GM19468 (cell line): ENCODE data around the gene PREX1.

Experiments
- ATAC-seq: cut with Tn5 transposase; IDR thresholded peaks from one replicate; pipeline ENCODE4 v1.9.1; 2021; ENCODE audit warnings: mild to moderate bottlenecking, moderate library complexity, moderate number of reproducible peaks; ENCODE audit not compliant: unreplicated experiment; ENCODE audit errors: extremely low read depth

Gene PREX1

GRCh38 chr20:48620507-48621375 lies 207.1 kb downstream of the PREX1 start:
- ATAC-seq: no peak

DNA sequence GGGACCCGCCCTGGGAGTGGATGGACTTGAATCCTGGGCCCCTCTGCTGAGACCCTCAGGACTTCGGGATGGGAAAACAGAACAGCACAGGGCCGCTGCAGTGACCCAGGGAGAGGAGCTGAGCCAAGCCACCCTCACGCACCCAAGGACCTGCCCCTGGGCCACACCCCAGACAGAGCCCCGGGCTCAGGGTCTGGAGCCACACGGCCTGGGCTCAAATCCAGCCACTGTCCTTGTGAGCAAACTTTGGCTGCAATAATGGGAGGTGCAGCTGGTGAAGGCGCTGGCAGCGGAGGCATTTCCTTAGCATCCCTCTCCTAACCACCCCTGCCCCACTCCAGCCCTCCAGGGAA lies 207.7 kb downstream of the PREX1 start:
- no peak for ATAC-seq

DNA sequence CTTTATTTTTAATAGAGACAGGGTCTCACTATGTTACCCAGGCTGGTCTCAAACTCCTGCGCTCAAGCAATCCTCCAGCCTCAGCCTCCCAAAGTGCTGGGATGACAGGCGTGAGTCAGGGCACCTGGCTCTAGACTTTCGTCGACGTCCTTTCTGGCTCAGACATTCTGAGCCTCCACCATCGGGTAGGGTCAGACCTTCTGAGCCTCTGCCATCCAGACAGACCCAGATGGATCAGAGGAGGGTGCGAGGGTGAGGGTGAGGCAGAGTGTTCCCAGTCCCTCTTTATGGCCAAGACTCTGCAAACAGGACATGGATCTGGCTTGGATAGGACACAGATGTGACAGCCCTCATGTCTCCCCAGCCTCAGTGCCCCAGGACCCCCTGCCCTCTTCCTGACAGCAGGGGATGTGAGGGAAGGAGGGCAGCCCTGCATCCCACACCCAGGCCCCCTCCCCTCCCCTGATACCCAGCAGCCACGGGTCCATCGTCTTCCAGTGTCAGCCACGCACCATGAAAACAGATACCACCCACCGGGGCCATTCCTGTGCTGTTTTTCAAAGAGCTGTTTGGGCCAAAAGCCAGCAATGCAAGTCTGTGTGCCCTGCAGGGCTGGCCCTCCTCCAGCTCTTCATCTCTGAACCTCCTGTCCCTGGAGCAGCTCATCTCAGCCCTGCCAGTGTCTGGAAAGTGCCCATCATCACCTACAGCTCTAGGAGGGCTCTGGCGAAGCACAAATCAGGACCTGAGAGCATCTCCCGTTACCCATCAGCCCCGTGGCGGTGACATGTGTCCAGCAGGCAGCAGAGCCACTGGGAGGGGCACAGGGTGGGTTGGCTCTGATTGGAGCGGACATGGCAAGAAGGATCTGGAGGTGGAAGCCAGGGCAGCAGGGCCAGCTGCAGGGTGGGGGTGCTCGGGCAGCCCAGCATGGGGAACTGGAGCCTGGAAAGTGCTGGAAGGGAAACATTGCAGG lies 208.4 kb downstream of the PREX1 start:
- no peak for ATAC-seq

DNA sequence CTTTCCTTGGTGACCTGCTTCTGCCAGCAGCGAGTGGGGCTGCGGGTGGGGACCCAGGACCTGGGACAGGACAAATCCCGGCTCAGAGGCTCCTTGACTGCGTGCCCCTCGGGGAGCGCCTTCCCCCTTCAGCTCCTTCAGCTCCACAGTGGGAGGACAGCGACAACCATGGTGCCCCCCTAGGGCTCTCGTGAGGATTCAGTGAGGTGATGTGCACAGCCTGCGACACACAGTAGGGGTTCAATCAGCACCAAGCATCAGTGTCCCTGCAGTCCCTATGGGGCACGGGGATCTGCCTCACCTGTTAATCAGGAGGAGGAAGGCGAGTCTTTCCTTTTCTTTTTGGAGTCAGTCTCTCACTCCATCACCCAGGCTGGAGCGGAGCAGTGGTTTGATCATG lies 209.2 kb downstream of the PREX1 start:
- no peak for ATAC-seq

DNA sequence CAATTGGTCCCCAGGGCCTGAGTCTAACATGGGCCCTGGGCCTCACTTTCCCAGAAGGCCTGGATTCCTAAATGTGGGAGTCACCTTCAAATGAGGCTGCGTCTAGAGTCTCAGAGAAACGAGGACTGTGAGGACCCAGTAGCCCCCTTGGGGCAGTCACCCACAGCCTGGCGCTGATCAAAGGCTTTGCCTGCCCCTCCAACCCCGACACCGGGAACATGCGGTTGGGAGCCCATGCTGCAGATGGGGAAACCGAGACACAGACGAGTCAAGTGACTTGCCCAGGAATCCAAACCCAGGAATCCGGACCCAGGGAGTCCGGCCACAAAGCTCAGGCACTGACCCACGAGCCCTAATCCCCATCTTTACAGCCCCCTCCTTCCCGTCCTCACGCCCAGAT lies 209.7 kb downstream of the PREX1 start:
- ATAC-seq: no peak

DNA sequence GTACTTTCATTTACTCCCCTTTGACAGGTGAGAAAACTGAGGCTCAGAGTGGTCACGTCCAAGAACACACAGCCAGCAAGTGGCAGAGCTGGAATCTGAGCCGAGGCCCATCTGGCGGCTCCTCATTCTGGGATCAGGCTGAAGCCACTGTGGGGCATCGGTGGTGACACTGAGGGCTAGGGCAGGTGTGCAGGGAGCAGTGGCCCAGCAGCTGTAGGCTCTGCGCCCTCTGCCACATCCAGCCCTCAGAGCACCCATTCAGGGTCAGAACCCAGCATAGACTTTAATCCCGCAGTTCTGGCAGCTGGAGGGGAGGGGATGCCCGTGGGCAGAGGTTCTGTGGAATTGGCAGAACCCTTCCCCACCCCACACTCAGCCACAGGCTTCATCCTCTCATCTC lies 210.3 kb downstream of the PREX1 start:
- no peak for ATAC-seq

DNA sequence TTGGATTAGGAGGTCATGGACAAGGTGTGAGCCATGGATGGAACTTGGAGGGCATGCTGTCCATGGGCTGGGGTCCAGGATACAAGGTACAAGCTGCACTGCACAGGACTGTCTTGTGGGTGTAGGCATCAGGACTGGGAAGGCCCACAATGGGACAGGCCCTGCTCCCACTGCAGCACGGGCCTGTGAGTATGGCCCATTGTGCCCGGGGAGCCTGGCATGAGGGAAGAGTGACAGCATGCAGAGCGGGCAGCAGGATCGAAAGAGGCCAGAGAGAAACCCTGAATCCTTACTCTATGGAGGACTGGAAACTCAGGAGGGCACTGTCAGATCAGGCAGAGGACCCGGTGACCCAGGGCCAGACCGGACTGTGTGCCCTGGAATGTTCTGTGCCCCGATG lies 211.3 kb downstream of the PREX1 start:
- no peak for ATAC-seq

GRCh38 chr20:48615871-48616270 lies 211.9 kb downstream of the PREX1 start:
- ATAC-seq: no peak

DNA sequence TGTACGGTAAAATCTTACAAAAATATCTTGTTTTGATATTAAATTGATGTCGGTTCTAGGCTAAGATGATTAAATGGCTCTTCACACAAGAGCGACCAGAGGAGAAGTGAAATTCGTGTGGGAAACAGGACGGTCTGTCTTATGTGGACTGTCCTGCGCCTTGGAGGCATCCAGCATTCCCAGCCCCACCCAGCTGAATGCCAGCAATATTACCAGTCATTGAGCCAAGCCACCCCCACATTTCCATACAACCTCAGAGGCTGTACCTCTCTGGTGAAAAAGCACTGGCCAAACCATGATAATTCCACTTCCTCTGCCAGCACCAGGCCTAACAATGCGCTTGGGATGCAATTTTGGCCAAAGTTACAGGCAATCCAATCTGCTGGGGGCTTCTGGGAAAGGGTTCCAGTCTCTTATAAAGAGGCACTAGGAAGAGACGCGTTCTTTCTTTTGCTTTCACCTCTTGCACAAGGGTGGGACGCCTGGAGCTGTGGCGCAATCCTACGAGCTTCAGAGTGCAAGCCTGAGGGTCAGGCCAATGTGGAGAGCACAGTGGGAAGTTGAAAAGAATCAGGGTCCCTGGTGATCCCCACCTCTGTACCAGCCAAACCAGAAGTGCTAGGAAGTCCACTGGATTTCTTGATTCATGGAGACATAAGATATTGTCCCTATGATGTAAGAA lies 213.1 kb downstream of the PREX1 start:
- ATAC-seq: no peak

GRCh38 chr20:48613926-48614325 lies 213.9 kb downstream of the PREX1 start:
- ATAC-seq: no peak

DNA sequence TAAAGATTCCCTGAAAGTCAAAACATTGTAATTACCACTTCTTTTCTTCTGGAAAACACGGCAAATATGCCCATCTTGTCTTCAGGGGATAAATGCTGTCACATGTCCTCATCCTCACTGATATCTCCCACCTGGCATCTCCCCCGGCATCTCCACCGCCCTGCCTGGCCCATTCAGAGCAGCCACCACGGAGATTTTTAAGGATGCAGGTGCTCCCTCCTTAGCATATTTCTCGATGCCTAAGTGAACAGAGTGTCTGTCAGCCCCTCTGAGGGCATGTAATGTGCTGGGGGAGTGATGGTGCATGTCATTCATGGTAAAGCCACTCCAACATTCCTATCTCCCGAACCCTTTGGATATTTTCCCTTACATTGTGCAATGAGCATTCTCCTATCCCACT lies 215.5 kb downstream of the PREX1 start:
- no peak for ATAC-seq

- ATAC-seq: no peak
These were observed 216.8 kb downstream of the PREX1 start for GRCh38 chr20:48610996-48611395.

DNA sequence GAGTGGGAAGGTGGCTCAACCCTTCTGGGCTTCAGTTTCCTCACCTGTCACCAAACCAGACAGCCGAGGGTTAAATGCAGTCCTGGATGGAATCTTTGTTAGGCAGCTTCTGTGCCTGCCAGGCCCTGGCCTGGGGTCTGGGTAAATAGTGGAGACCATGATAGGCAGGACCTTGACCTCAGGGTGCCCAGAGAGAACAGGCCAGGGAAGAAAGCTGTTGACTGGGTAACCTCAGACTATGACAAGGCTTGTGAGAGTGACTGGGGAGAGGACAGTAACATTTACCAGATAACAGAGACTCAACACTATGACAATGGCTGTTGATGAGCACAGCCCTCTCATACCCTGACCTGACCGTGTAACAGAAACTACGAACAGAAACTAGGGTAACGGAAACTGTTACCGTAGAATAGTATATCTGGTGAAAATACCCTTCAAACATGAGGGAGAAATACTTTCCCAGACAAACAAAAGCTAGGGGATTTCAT lies 218.3 kb downstream of the PREX1 start:
- ATAC-seq: peak; percentile 47

GRCh38 chr20:48608756-48609155 lies 219.0 kb downstream of the PREX1 start:
- no peak for ATAC-seq

- ATAC-seq: no peak
These were observed 220.3 kb downstream of the PREX1 start for GRCh38 chr20:48607544-48607865.

DNA sequence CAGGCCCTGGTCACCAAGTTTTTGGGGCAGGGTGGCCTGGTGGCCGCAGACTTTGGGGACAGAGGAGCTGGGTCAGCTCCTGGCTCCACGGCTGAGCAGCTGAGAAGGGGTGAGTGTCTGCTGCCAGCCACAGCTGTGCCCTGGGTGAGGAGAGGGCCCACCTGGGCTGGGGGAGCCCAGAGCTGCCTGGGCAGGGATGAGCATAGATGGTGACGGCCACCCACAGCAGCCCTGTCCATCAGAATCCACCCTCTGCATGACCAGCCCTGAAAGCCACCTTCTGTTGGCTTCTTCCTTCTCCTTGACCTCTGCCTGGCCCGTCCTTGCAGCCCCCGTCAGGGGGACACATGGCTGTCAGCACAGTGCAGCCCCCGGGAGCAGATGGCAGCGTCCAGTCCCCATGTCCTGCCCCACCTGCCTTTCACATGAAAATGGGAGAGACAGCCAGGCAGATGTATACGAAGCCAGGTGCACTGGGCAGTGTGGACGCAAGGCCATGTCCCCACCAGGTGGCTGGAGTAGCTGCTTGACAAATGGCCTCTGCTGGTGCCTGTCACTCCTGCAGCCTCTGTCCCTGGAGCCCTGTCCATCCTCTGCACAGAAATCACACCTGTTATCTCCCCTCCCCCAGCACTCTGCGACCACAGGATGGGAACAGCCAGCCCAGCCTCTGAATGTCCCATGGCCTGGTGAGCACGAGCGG lies 220.8 kb downstream of the PREX1 start:
- no peak for ATAC-seq

DNA sequence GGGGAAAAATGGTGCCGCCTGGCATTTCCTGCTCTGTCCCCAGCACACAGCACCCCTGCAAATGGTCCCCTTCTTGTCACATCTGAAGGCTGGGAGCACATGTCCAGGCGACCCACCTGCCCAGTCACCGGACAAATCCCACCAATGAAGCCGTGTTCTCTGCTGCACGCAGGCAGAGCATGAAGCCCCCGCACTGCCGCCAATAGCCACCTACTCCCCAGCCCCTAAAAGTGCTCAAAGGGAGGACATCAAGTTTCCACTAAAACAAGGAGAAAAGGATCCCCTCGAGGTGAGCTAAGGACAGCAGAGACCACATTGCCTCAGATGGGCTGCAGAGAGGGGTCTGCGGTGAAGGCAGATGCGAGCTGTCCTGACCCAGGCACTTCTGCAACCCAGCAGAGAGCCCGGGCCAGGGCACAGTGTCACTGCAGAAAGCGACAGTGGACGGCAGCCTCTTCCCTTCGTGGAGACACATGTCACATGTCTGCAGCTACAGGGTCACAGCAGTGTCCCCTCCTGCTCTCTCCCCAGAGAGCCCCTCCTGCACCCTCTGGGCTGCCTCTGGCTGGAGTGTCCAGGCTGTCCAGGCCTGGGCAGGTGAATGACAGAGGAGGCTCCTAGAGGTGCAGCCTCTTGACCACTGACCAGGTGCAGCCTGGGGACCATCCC lies 221.5 kb downstream of the PREX1 start:
- no peak for ATAC-seq

DNA sequence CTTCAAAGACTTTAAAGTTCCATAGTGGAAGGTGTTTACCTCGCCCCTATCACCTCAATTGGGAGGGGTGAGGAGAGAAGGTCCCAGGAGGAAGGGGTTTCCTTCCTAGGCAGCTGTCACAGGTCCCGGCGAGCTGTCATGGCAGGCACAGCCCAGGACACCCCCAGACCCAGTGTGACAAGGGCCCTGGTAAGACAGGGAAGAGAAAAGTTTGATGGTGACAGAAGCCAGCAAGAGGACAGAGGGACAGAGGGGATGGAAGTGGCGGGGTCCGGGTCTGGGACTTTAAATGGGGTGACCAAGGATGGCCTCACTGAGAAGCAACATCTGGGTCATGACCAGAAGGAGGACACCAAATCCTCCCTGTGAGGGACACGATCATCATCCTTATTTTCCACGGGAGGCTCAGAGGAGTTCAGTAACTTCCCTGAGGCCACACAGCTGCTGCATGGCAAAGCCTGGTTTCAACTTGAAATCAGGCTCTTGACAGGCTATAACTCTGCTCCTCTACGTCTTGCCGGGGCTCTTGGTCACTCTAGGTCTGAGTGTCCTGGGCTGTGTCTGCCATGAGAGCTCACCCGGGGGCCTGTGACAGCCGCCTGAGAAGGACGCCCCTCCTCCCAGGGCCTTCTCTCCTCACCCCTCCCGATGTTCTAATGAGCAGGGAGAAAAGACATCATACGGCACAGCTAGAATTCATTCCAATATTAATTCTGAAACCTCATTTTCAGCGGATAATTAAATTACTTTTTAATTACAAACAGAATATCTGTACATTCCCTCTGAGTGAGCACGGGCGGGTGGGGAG lies 222.2 kb downstream of the PREX1 start:
- ATAC-seq: no peak

DNA sequence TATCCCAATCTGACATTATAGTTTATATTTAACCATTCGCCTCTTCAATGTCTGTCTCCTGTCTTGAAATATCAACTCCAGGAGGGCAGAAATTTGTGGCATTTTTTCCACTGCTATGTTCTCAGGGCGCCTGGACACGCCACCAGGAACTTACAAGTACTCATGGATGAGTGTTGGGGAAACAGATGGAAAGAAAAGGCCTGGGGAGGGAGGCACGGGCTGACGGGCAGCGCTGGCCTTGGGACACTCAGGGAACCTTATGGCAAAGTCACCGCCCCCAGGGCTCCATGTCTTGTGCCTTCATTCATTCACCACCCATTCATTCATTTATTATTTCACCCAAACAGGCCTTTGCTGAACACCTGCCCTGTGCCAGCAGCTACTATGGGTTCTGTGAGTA lies 222.9 kb downstream of the PREX1 start:
- ATAC-seq: no peak
